HG03520 (cell line): ENCODE data around the gene TMEM187.

ENCODE experiments used
- ATAC-seq: cut with Tn5 transposase; IDR thresholded peaks from one replicate; pipeline ENCODE4 v1.9.1; 2021; ENCODE audit warnings: mild to moderate bottlenecking, moderate library complexity; ENCODE audit not compliant: unreplicated experiment

TMEM187 gene

DNA sequence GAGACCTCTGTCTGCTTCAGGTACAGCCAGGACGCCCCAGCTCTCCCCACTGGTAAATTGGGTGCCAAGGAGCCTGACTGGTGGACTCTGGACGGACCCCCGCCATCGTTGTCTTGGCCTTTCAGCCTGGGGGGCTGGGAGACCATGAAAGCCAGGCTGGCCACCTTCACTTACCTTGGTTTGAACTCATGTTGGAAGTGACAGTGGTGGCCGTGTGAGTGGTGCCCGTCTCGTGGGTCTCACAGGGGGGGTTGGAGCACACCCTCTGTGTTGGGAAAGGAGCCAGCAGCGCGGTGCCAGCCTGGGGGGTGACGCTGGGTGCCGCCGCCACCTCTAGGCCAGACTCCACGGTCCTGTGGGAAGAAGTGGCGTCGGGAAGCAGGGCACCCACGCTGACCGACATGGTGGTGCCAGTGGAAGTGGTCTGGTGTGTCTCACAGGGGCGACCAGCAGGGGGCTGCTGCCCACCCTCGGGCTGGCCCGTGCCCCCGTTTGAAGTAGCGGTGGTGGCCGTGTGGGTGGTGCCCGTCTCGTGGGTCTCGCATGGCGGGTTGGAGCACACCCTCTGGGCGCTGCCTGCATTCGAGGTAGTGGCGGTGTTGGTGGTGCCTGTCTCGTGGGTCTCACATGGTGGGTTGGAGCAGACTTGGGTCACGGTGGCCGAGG, 18.5 kb upstream of the TMEM187 start:
- ATAC-seq: no peak

DNA sequence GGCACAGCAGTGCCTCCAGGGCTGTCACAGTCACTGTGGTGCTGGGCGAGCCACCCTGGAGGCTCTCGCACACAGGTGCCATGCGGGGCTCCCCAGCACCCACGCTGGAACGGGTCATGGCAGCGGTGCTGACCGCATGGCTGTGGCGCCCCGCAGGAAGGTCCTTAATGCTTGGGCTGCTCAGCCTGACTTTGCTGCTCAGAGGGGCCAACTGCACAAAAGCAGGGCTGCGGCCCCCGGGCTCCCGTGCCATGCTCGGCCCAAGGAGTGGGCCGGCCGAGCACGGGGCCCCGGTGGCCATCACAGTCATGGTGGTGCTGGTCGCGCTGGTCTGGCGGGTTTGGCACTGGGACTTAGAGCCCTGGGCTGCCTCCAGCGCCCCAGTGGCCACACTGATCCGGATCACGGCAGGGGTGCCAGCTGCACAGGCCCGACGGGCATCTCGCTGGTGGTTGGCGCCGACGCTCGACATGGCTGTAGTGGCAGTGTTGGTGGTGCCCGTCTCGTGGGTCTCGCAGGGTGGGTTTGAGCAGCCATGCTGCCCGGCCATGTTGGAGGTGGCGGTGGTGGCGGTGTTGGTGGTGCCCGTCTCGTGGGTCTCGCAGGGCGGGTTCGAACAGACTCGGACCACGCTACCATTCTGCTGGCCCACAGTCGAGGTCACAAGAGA, 17.9 kb upstream of the TMEM187 start:
- ATAC-seq: no peak

DNA sequence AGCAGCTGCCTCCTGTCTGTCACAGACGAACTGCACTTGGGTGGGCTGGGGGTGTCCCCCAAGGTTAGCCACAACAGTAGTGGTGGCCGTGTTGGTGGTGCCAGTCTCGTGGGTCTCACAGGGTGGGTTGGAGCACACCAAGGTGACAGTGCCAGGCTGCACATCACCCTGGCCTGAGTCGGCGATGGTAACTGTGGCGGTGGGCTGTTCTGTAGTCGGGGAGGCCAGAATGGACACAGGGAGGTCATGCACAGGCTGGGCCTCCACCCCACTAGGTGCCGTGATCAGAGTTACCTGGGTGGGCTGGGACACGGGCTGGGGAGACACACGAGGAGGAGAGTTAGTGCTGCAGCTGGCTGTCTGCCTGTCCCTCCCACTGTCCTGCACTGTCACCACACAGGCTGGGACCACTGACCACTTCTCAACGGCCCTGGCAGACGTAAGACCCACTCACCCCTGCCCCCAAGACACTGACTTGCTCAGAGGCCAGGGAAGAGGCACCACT, 17.3 kb upstream of the TMEM187 start:
- no peak for ATAC-seq

DNA sequence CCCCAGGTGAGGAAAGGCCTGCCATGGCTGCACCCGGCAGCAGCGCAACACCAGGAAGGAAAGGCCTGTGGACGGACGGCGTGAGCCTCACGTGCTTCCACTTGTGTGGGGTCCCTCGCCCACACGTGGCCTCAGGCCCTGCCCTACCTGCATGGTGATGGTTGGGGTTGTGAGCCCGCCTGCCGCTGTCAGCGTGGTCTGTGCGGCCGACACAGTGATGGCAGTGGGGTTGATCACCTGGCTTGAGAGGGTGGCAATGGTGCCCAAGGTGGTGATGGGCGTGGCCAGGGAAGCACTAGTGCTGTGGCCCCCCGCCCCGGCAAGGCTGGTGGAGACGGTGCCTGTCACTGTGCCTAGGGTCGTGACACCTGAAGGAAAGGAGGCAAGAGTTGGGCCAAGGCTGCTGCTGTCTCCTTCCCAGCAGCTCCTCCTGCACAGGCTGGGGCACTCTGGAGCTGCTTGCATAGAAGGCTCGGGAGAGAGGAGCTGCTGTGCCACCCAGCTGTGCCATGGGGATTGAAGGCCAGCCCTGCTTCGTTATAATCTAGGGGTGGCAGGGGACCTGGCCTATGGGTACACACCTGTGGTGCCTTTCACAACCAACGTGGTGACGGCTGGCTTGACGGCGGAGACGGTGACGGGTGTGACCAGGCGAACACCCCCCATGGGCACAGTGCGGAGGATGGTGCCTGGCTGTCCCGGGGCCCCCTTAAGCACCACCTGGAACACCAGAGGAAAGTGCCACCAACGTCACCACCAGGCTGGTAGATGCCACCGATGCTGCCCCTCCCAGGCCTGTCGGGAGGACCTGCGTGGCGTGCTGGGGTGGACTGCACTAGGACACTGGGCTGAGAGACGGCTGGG, 16.3 kb upstream of the TMEM187 start:
- no peak for ATAC-seq

DNA sequence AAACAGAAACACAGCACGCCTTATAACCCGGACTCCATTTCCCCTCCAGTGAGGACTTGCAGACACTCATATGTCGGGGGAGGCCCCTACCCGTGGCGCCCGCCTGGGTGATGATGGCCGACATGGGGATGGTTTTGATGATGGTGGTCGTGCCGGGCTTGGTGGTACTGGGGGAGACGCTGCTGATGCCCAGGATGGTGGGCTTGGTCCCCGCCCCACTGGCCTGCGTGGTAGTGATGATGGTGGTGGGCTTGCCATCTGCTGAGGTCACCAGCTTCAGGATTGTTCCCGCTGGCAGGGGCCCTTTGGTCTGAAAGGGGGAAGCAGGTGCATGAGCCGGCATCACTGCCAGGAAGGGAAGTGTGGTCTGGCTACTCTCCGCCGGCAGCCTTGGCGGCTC, 15.3 kb upstream of the TMEM187 start:
- ATAC-seq: no peak

DNA sequence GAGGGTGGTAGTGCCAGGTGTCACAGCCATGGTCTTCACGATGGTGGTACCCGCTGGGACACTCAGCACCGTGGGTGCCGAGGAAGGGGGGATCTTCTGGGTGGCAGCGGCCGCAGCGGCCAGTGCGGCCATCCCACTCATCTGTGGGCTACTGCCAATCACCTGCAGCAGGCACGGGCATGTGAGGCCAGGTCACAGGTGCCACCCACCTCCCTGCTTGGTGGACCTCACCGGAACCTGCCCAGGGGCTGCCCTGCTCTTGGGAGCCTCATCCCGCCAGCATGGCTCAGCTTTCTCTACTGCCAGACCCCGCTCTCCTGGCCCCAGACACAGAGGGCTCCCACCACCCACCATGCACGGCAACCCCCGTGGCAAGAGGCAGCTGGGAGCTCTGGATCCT, 13.9 kb upstream of the TMEM187 start:
- no peak for ATAC-seq

DNA sequence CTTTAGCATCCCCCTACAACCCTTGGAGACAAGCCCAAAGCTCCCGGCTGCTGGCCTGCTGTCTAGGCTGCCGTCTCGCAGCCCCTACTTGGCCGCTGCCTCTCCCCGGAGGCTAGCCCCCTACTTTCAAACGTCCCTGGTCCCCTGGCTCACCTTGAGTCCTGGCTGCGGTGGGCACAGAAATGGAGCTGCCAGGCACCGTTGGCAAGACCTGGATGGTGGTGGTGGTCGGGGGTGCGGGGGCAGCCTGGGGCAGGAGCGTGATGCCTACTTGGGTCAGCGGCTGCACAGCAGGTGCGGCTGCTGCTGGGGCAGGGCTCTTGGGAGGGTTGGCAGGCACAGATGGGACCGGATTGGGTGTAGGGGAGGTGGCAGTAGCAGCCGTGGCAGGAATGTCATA, 12.9 kb upstream of the TMEM187 start:
- ATAC-seq: no peak

DNA sequence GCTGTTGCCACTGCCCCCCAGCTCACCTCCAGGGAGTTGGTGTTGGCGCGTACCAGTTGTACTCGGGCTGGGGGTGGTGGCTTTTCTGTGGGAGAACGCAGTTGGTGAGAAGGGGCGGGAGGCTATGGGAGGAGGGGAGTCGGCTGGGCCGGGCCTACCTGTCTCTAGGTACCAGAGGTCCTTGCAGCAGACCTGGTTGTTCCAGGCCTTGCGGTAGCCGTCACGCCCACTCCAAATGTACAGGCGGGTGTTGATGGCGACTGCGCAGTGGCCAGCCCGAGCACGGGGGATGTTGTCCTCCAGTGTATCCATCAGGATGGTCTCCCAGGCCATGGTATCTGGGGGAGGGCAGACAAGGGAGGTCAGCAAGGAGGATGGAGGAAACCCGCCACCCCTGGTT, 12.5 kb upstream of the TMEM187 start:
- ATAC-seq: no peak

DNA sequence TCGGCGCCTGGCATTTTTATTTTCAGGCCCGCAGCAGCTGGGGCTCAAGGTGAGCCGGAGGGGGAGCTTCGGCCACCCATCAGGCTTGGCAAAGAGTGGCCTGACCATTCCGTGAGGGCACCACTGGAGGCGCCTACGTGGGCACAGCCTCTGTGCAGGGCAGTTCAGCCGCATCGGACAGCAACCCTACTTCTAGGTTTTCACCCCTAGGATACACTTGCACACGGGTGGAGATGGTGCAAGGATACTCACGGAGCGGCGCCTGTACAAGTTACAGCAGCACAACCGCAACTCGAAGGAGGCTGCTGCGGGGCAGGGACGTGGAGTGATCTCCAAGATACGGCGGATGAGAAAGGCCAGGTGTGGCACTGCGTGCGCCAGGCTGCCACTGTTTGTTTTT, 11.8 kb upstream of the TMEM187 start:
- no peak for ATAC-seq

DNA sequence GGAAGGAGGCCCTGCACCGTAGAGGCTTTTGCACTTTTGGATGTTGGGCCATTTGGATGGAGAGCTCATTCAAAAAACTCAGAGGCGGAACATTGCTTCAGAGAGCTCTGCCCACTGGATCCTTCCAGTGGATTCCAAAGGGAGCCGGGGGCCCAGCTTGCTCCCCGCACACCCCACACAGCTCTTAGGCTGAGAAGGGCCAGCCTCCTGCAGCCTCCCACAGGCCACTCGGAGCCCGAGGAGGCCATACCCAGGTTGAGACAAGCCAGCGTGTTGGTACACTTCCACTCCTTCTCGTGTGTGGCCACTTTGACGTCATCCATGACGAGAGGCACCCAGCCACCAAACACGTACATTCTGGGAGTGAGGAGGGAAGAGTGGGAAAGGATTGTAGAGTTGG, 11.3 kb upstream of the TMEM187 start:
- no peak for ATAC-seq

DNA sequence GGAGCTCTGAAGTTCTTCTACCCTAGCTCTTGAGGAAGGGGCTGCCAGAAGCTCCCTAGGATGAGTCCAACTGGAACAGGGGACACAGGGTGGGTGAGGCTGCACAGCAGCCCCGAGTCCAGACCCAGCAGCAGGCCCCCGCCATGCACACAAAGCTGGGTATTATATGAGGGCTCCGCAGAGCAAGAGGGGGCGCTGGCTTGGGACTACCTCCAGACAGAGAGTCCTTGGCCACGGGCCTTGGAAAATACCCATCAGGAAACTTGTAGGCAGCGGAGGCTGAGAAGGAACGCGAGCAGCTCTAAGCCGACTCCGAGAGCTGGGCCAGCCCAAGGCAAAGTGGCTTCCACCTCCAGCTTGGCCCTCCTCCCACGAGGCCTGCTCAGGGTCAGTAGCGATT, 9.0 kb upstream of the TMEM187 start:
- no peak for ATAC-seq

DNA sequence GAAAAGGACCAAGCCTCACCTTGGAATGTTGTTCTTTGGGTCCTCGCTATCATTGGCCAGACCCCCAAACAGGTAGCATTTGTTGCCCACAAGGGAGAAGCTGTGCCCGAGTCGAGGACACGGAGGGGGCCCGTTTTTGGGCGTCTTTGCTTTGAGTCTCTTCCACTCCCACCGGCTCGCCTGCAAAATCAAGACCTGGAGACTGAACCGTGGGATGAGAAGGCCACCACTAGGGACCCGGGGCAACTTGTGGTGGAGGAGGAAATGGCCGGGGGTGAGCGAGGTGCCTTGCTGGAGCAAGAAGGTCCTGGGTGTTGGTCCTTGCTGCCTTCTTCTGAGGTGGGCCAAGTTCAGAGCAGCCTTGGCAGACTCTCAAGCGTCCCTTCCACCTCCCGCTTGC, 8.4 kb upstream of the TMEM187 start:
- no peak for ATAC-seq

DNA sequence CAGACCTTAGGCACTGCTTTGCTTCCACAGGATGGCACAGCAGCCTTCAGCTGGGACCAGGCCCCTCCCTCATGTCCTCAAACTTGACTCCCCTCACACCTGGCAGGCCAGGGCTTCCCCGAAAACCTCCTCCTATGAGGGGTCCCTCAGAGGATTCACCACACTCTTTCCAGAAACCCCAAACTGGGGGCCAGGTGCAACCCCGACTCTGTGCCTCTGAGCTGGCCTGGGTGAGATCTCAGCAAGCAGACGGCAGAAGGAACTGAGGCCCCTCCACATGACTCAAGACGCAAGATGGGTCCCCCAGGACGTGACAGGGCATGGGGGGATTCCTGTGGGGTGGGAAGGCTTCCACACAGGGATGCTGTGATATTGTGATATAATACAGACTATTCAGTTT, 7.1 kb upstream of the TMEM187 start:
- no peak for ATAC-seq

DNA sequence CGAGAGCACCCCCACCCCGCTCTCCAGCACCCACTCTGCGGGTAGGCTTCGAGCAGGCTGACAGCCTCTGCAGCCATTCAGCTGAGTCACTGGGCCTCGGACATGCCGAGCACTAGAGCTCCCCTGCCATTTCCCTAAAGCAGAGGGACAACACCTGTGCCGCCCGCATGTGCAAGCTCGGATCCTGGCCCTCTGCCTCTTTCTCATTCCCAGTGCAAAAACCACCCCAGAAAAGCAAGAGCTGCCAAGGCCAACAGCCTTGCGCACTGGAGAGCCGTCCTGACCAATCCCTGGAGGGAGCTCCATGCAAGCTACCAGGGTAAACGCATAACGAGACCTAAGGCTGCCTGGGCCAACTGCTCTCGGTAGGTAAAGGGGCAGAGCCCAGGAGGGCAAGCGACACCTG, 6.3 kb upstream of the TMEM187 start:
- no peak for ATAC-seq

DNA sequence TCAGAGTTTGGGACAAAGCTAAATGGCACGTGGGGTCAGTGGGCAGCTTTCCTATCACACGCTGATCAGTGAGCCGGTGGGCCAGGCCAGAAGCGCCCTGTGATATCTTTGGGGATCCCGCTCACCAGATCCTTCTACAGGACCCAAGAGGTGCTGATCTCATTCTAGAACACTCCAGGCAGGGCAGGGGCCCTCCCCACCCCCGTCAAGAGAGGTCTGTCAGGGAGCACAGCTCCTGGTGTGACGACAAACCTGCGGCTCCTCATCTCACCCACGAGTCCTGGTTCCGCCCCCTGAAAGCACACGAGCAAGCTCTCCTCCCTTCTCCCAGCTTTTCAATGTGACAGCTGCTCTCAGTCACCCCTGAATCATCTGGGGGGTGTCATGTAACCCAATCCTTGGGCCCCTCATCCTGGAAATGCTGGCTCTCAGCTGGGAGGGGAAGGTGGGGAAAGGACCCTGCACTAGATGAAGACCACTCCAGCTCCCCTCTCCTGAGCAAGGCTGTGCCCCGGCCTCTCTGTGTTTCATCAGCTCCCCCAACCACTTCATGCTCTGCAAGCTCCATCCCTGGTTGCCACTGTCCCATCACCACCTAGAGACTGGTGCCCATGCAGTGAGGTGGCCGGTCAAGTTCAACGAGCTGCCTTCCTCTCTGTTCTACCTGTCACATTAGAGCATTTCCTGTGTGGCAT, 5.6 kb upstream of the TMEM187 start:
- ATAC-seq: no peak

DNA sequence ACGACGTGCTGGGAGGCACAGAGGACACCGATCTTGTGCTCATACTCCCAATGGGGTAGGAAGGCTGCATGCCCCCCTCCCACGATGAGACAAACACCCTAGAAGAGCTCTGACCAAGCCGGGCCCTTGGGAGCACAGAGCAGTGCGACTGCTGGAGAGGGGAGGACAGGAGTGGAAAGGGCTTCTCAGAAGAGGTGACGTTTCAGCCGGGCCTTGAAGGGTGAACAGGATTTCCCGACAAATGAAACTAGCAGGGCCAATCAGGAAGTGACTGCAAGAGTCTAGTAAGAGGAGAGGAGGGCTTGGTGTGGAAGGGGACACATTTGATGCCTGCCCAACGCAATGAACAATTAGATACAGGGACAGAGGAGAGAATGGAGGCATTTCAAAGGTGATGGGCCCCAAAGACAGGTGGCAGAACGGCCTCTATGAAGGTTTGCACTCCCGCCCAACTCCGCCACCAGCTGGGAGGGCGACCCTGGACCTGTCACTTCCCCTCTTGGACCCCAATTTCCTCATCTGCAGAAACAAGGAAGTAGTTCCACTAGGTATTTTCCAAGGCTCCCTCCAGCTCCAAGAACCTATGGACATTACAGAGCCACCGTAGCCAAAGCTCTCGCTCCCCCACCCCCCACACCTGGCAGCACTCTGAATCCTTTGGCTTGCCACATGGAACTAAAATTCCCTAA, 4.9 kb upstream of the TMEM187 start:
- ATAC-seq: no peak

DNA sequence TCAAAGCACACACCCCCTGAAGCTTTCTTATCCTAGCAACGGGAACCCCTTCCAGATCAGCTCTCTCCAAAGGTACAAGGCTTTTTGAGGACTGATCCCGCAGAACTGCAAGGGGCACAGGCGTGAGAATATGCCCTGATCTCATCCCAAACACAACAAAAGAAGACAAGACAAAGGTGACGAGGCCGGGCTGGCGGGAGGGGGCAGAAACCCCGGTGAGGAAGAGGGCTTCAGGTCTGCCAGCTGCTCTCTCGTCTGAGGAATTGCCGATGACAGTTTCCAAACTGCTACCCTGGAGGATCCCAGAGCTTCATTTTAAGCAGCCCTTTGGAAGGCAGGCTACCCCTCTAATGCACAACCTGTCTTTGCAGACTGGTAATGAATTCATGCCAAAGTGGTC, 4.3 kb upstream of the TMEM187 start:
- no peak for ATAC-seq

DNA sequence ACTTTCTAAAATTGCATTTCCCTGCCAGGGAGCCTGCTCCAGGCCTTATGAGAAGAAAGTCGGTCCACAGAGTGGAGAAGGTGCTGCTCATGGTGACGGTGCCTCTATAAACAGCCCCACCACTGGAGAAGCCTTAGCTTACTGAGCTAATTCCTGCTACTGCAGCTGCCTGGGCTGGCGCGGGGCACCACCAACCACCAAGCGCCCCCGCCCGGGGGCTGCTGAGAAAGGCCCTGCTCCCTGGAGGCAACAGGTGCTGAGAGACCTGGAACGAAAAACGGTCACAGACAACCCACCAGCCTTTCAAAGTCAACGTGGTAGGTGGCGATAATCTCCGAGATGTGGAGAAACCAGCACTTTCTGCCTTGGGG, 3.8 kb upstream of the TMEM187 start:
- no peak for ATAC-seq

DNA sequence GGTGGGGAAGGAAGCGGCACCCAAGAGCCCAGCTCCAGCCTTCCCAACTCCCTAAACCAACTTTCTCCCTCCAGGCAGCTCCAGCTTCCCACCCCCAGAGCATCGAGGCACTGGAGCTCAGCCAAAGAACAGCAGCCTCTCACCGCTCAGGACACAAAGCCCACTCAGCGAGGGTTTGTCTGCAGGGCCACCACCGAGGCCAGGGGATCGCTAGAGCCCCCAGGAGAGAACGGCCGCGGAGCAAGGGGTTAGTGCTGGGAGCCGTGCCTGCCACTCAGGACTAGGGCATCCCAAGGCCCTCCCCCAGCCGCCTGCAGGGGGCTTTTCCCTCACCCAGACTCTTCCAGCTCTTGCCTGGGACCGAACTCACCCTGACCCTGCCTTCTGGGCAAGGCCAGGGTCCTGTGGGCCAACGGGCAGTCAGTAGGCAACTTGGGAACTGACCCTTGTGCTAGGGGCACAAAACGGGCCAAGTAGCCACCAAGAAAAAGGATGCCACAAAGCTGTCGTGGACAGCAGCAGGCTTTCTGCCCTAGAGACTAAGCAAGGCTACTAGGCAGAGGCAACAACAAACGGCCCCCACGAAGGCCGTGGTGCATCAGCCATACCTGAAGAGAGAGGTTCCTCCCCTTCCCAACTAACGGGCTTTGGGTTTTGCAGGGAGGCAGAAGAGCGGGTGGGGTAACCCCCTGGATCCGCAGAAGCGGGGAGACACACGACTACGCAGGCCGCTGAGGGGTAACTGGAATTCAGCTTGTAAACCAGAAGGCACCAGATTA, 3.2 kb upstream of the TMEM187 start:
- no peak for ATAC-seq

DNA sequence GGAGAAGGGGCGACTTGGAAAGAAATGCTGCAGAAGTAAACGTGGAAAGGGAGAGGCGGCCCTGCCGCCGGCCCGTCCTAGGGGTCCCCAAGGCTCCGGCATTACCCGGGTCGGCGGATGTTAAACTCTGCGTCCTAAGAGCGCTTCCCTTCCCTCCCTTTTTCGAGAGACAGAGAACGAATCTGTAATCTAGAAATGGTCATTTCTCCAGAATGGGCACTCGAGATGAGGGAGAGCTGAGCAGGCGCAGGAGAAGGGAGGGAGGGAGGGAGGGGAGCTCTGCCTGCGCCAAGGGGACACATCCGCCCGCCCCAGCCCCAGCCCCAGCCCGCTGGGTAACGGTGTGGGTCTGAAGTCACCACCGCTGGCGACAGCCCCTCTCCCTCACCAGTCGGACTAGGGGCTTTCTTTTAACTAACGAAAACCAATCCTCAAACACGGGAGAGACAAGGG, 2.6 kb upstream of the TMEM187 start:
- ATAC-seq: no peak
